GM12878 (cell line): Measurements from ENCODE around the gene PAFAH2. TPM values are rescaled to one million over a fixed set of nuclear protein-coding genes. Genes with fewer than 3 reads are reported as not detected.

ENCODE experiments used
- ATAC-seq: fragments of 200-7000 bp; cut with Tn5 transposase; 3 replicates; pipeline ENCODE4 v1.9.1; 2020; ENCODE audit warnings: mild to moderate bottlenecking, moderate library complexity
- BruUV-seq: library from RNA; stranded (reverse); fragments of 400-500 nt; replicated peaks from 2 replicates; lab custom pipeline; 2021; lab: Mats Ljungman, UMichigan
- CTCF ChIA-PET: fragments of 300-600 bp; sonication (Branson Sonifier 250); formaldehyde crosslinking; extraction: SDS; loops from one replicate; lab custom pipeline; 2021; ENCODE audit warnings: inconsistent platforms; lab: Yijun Ruan, JAX
- POLR2A ChIA-PET: fragments of 350-600 bp; formaldehyde crosslinking; extraction: SDS; loops from one replicate; lab custom pipeline; 2021; ENCODE audit warnings: inconsistent platforms; lab: Charles Lee
- RAD21 ChIA-PET: fragments of 300-600 bp; sonication (Branson Sonifier 250); formaldehyde crosslinking; loops from one replicate; lab custom pipeline; 2023; ENCODE audit warnings: antibody characterized with exemption; ENCODE audit not compliant: unreplicated experiment; lab: Charles Lee
- SMC1A ChIA-PET: fragments of 300-600 bp; sonication (Branson Sonifier 250); formaldehyde crosslinking; loops from one replicate; lab custom pipeline; 2023; ENCODE audit not compliant: unreplicated experiment, uncharacterized antibody; lab: Charles Lee
- DNase-seq: peaks from one replicate; pipeline ENCODE4 v3.0.0-alpha.2; 2011; ENCODE audit warnings: low read depth, low spot score
- FAIRE-seq: peaks from 3 replicates; lab custom pipeline; 2011; peaks lifted over from hg19 to GRCh38; lab: Jason Lieb, UNC
- H2AFZ ChIP-seq: 2 replicates; pipeline ENCODE4 v1.6.0; 2011; ENCODE audit warnings: low read depth, low read length, control low read depth; ENCODE audit not compliant: control insufficient read depth
- H3K27ac ChIP-seq: 2 replicates; pipeline ENCODE4 v1.5.1; 2011; ENCODE audit warnings: control low read depth; ENCODE audit not compliant: control insufficient read depth, insufficient read depth
- H3K27me3 ChIP-seq, 2 experiments: replicated peaks in 1 of 2; 2 replicates each; pipeline versions ENCODE4 v1.6.0 to v1.6.1; 2011; ENCODE audit warnings: low read length in 1 of 2; ENCODE audit not compliant: control insufficient read depth in 2 of 2, insufficient read depth in 2 of 2
- H3K36me3 ChIP-seq, 2 experiments: 2 replicates each; pipeline ENCODE4 v1.5.1; 2011; ENCODE audit warnings: low read length in 1 of 2; ENCODE audit not compliant: control insufficient read depth in 2 of 2, insufficient read depth in 2 of 2
- H3K4me1 ChIP-seq: 2 replicates; pipeline ENCODE4 v1.6.1; 2011; ENCODE audit warnings: mild to moderate bottlenecking, low read length, moderate library complexity, mixed read lengths; ENCODE audit not compliant: control insufficient read depth, insufficient read depth
- H3K4me2 ChIP-seq: 2 replicates; pipeline ENCODE4 v1.6.0; 2011; ENCODE audit warnings: control low read depth; ENCODE audit not compliant: control insufficient read depth, insufficient read depth
- H3K4me3 ChIP-seq: fragments of 200-600 bp; sonication (generic); 2 replicates; pipeline ENCODE4 v1.5.1; 2016
- H3K79me2 ChIP-seq: 2 replicates; pipeline ENCODE4 v1.6.0; 2011; ENCODE audit warnings: low read length; ENCODE audit not compliant: control insufficient read depth, insufficient read depth
- H3K9ac ChIP-seq: 2 replicates; pipeline ENCODE4 v1.8.0; 2011; ENCODE audit warnings: low read length, control low read depth, mixed read lengths; ENCODE audit not compliant: control insufficient read depth, insufficient read depth
- H3K9me3 ChIP-seq: replicated peaks from 3 replicates; pipeline ENCODE4 v1.5.1; 2011; ENCODE audit warnings: mild to moderate bottlenecking, low read length; ENCODE audit not compliant: control insufficient read depth, insufficient read depth
- H4K20me1 ChIP-seq: 2 replicates; pipeline ENCODE4 v1.6.0; 2011; ENCODE audit not compliant: control insufficient read depth, insufficient read depth
- NR2C1 ChIP-seq: fragments of 450-650 bp; IDR thresholded peaks from 2 replicates; pipeline ENCODE4 v1.6.1; 2017; ENCODE audit warnings: antibody characterized with exemption, mild to moderate bottlenecking, moderate library complexity
- WGBS: methylation state at CpG from one replicate; pipeline ENCODE4 v1.1.6; 2016; ENCODE audit warnings: low lambda C conversion rate; ENCODE audit not compliant: insufficient replicate concordance, insufficient coverage; ENCODE audit errors: missing lambda C conversion rate; 5-methylcytosine and 5-hydroxymethylcytosine counted together
- in situ Hi-C: fragments of 300-500 bp; cut with MboI; formaldehyde crosslinking; loops from 9 replicates; pipeline ENCODE4 v1.14.3; 2018; ENCODE audit warnings: mixed read lengths
- intact Hi-C: fragments of 100-400 bp; cut with micrococcal nuclease; formaldehyde crosslinking; loops from one replicate; pipeline ENCODE4 v1.14.2; 2022; ENCODE audit not compliant: unreplicated experiment
- polyA plus RNA-seq, 11 experiments: library from polyadenylated mRNA; depleted of rRNA in 4 of 11; unstranded in 6 of 11; stranded (reverse) in 5 of 11; fragments of >200 nt; fragmentation: Nextera tagmentation in 4 of 11; fragmentation: Illumina TruSeq in 1 of 11; extraction: Ambion mirVana in 4 of 11; extraction: Trizol in 1 of 11; gene quantifications; 1 replicate in 1 of 11; 2 replicates in 10 of 11; pipeline versions ENCODE4 v1.2.1 to v1.2.3, GENCODE V29; 2011 to 2016; ENCODE audit warnings: inconsistent platforms in 2 of 11, missing spikeins in 2 of 11, low read depth in 1 of 11
- total RNA-seq, 4 experiments: library from RNA; depleted of rRNA in 3 of 4; stranded (reverse); fragments of >200 nt in 3 of 4; fragmentation: Illumina TruSeq in 1 of 4; extraction: Trizol in 1 of 4; gene quantifications; 2 replicates each; pipeline versions ENCODE4 v1.2.1 to v1.2.3, GENCODE V29; 2013 to 2021
- TF ChIP-seq, protein P1 (sequence below), 3 experiments: IDR thresholded peaks in 2 of 3; conservative IDR thresholded peaks in 1 of 3; 2 replicates each; pipeline ENCODE4 v1.5.1; 2011; ENCODE audit warnings: low read depth in 3 of 3, low read length in 3 of 3, mild to moderate bottlenecking in 3 of 3, control low read depth in 2 of 3, moderate library complexity in 2 of 3, inconsistent platforms in 1 of 3, mixed read lengths in 1 of 3; ENCODE audit not compliant: control insufficient read depth in 2 of 3, insufficient read depth in 1 of 3; ENCODE audit errors: extremely low read depth in 1 of 3

Gene PAFAH2
- total and polyA plus RNA-seq, 10 of the 15 experiments (the other 5 are each of a cell fraction or from before 2014, with no cell fraction given), result 3.0 to 9.5 (median 6.5) TPM

DNA sequence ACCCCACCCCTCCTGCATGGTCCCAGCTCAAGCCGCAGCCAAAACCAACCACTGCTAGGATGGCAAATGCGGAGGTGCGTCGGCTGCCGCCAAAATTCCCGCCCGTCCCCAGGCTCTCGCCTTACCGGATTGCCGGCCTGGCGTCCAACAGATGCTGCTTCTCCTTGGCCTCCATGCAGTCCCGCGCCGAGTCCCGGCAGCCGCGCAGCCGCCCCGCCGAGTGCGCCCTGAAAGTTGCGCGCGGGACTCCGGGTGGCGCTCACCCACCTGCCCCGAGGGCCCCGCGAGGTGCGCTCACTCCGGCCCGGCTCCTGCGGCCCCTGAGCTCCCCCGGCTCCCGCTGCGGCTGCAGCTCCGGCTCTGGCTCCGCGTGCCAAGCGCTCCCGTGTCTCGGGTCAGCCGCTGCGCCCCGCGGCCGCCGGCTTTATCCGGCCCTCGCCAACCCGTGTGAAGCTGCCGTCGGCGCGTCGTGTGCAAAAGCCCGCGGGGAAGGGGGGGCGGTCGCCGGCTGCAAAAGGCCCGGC, 47.9 kb upstream of the PAFAH2 start, which contains the start of gene SLC30A2 (continued):
- TF ChIP-seq, protein P1, sequence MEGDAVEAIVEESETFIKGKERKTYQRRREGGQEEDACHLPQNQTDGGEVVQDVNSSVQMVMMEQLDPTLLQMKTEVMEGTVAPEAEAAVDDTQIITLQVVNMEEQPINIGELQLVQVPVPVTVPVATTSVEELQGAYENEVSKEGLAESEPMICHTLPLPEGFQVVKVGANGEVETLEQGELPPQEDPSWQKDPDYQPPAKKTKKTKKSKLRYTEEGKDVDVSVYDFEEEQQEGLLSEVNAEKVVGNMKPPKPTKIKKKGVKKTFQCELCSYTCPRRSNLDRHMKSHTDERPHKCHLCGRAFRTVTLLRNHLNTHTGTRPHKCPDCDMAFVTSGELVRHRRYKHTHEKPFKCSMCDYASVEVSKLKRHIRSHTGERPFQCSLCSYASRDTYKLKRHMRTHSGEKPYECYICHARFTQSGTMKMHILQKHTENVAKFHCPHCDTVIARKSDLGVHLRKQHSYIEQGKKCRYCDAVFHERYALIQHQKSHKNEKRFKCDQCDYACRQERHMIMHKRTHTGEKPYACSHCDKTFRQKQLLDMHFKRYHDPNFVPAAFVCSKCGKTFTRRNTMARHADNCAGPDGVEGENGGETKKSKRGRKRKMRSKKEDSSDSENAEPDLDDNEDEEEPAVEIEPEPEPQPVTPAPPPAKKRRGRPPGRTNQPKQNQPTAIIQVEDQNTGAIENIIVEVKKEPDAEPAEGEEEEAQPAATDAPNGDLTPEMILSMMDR (IDR thresholded peaks at IDR 0.05 in 2 of 3, conservative IDR thresholded peaks at IDR 0.05 in 1 of 3; ENCODE audit: control insufficient read depth in 2 of 3, extremely low read depth in 1 of 3, insufficient read depth in 1 of 3, low read depth in 3 of 3, low read length in 3 of 3), result no peak
- TF ChIP-seq, all 136 proteins: peak for 0

DNA sequence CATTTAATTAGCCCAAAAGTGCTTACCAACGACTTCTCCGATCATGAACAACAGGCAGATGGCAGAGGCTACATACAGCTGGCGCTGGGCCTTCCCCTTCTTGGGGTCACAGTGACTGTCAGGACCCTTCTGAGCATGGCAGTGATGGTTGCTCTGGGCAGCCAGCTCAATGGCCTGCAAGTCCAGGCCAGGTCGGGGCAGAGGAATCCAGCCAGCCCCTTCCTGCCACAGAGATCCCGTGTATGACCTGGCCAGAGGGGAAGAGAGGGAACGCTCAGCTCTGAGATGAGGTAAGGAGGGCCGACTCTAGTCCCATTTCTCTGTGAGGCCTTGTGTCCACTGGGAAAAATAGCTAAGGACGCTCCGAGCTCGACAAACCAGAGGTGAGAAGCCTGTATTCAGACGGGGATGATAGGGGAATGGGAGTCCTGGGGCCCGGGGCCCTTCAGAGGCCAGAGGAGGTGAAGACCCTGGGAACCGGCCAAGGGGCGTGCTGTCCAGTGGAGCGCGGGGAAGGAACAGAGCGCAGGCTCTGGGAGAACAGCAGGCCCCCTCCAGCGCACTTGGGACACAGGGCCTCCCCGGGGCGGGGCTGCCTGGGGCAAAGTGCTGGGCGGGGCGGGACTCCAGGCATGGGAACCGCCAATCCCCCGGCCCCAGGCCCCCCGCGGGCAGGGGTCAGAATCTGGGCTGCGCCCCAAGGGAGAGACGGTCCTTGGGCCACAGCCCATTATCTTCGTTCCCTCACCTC, 47.3 kb upstream of the PAFAH2 start:
- no peak for TF ChIP-seq NR2C1
- Histone ChIP-seq H3K4me2 (no peak overlapping the region), H2AFZ (no peak overlapping the region), H4K20me1 (no peaks in the 10 kb centered on the region), H3K9me3 (no peaks in the 10 kb centered on the region), H3K79me2 (no peaks in the 10 kb centered on the region), H3K4me1 (no peaks in the 10 kb centered on the region), H3K36me3 (no peaks in the 10 kb centered on the region), H3K27me3 (peaks cover 13 to 19% of the 10 kb centered on the region in 2 experiments), H3K27ac (no peak overlapping the region), H3K9ac (no peak overlapping the region), H3K4me3 (no peak overlapping the region)
- in situ Hi-C loops, result loop anchor here (5.0 kb wide), 1 partner anchor 97 kb away; no protein-coding TSS in a partner anchor
- ATAC-seq (no peak), DNase-seq (no peak), FAIRE-seq (no peak)
- ChIA-PET POLR2A (no interaction called here), SMC1A (no interaction called here), CTCF (interaction anchor here (0.9 to 1.0 kb wide), 2 partner anchors 11 to 14 kb away, joined by 3 read pairs; no protein-coding TSS in a partner anchor), RAD21 (no interaction called here)
- BruUV-seq, result no TSS peak
- intact Hi-C loops, result no loop called here
- WGBS, result 37% methylated on average over 28 of the region's 29 CpGs
